Epidermal melanocyte (primary cell): ENCODE results near the gene TMIGD2.

Experiments
- DNase-seq: peaks from one replicate; pipeline ENCODE4 v3.0.0; 2011; ENCODE audit warnings: low spot score; ENCODE audit not compliant: insufficient read length

Gene TMIGD2

DNA sequence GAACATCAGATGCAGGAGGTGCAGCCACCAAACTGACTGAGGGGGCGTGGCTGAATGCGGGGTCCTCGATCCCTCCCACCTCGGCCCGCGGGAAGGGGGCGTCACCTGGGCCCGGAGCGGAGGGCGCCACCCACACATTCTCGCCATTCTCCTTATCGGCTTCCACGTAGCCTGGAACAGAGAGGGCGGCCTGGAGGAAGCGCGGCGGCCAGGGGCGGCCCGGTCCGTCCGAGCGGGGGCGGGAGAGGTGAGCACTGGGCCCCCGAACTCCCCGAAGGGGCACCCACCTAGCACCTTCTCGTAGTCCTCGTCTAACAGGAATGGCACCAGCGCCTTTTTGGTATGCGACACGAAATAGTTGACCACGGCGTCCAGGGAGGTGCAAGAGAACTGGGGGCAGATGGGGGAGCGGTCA is 24.7 kb upstream of the TMIGD2 start:
- no peak for DNase-seq

GRCh38 chr19:4326215-4326836 is 24.1 kb upstream of the TMIGD2 start:
- DNase-seq: no peak

DNA sequence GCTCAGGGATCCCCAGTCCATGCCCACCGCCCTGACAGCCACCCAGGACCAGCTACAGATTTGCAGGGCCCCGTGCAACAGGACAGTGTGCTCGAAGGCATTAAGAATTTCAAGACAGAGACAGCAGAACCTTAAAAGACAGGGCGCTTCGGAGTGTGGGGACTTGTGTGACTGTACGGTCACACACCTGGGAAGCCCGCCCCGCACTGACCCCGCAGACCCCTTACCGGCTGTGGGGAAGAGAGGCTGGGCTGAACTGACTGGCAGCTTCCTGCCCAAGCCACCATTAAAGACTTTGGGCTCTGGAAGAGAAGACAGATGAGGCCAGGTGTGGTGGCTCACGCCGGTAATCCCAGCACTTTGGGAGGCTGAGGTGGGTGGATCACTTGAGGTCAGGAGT is 22.0 kb upstream of the TMIGD2 start:
- DNase-seq: no peak

DNA sequence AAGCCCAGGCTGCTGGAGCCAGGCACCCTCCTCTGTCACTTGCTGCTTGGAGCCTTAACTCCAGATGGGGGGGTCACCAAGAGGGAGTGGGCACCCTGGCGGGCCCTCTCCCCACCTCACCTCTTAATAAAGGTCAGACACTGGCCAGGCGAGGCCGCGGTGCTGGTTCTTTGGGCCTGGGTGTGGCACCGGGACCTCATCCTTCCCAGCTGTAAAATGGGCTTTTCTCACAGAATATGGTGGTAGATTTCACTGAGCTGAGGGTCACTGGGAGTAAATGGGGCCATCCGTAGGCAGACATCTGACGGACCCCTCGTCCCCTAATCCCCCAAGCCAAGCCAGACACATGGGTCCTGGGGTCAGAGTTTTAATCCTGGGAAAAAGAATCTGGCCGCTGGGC is 21.5 kb upstream of the TMIGD2 start:
- no peak for DNase-seq

- DNase-seq: no peak
These were observed 20.9 kb upstream of the TMIGD2 start for GRCh38 chr19:4322942-4323665.

- no peak for DNase-seq
These were observed 18.2 kb upstream of the TMIGD2 start for GRCh38 chr19:4320419-4320818.

DNA sequence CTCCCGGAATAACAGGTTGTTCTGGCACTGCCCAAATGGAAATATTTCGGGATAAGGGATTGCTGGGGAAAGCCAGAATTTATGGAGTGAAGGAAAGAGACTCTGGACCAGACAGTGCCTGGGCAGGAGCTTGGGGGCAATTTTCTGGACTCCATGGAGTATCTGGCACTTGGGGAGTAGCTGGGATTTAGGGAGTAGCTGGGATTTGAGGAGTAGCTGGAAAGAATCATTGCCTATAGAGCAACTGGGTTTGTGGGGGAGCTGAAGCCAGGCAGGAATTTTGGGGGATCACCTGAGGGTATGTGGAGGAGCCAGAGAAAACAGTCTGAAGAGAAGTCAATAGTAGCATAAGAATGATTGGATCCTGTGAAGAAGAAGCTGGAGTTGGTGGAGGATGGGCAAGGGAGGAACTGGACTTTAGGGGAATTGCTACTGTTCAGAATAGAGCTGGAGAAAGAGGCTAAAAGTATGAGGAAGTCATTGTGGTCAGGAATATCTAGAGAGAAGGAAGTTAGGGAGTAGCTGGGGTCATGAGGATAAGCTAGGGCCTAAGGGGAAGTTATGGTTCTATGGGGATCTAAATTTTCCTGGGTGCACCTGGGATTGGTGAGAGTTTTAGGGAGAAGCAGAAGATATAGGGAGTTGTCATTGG is 17.0 kb upstream of the TMIGD2 start:
- no peak for DNase-seq

GRCh38 chr19:4318460-4318859 is 16.3 kb upstream of the TMIGD2 start:
- no peak for DNase-seq

GRCh38 chr19:4316956-4317355 is 14.8 kb upstream of the TMIGD2 start:
- no peak for DNase-seq

DNA sequence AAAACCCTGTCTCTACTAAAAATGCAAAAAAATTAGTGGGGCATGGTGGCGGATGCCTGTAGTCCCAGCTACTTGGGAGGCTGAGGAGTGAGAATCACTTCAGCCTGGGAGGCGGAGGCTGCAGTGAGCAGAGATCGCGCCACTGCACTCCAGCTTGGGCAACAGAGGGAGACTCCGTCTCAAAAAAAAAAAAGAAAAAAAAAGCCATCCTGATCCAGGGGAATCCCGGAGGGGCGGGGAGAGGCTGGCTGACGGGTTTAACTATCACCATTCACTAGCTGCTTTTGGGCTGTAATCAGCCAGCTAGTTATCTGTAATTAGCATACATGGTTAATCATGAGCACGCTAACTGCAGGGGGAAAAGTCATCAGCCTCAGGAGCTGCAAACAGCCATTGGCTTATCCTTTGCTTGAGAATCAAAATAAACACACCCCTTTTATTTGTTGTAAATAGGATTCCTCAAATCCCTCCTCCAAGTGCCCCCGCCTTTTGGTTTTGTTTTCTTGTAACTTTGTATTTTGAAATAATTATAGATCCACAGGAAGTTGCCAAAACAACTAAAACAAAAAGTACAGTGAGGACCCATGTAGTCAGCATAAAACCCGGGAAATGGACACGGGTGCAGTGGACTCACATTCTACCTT is 11.8 kb upstream of the TMIGD2 start:
- no peak for DNase-seq

- no peak for DNase-seq
These were observed 8.3 kb upstream of the TMIGD2 start for GRCh38 chr19:4310247-4311121.

DNA sequence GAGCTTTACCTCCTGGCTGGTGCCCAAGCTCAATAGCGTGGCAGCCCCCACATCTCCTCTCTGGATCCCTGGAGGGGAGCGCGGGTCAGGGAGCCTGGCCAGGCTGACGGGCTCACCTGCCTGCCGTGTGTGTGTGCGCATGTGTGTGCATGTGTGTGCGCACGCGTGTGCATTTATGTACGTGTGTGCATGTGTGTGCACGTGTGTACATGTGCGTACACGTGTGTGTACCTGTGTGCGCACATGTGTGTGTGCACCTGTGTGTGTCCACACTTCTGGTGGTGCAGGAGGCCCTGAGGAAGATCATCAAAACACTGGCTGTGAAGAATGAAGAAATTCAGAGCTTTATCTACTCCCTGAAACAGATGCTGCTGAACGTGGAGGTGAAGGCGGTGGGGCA is 3.5 kb upstream of the TMIGD2 start:
- no peak for DNase-seq

DNA sequence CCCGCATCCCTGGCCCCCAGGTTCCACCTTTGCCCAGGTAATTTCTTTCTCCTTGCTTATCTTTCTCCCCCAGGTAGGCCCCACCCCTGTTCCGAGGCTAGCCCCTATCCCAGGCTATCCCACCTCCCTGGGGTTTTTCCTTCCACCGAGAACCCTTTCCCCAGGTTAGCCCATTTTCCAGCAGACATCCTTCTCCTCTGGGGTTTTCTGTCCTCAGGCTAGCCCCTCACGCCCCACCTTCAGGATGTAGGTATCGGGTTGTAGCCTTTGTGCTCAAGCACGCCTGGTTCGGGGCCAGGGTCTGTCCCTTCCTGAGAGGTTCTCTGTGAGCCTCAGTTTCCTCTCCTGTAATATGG is 3.0 kb upstream of the TMIGD2 start:
- DNase-seq: no peak

GRCh38 chr19:4304538-4305256 is 2.5 kb upstream of the TMIGD2 start, which contains the start of gene FSD1:
TSS of gene FSD1 (plus strand) at chr19:4304598. CDS start at chr19:4304747, 149 bp downstream.
- peak; percentile 87 for DNase-seq

DNA sequence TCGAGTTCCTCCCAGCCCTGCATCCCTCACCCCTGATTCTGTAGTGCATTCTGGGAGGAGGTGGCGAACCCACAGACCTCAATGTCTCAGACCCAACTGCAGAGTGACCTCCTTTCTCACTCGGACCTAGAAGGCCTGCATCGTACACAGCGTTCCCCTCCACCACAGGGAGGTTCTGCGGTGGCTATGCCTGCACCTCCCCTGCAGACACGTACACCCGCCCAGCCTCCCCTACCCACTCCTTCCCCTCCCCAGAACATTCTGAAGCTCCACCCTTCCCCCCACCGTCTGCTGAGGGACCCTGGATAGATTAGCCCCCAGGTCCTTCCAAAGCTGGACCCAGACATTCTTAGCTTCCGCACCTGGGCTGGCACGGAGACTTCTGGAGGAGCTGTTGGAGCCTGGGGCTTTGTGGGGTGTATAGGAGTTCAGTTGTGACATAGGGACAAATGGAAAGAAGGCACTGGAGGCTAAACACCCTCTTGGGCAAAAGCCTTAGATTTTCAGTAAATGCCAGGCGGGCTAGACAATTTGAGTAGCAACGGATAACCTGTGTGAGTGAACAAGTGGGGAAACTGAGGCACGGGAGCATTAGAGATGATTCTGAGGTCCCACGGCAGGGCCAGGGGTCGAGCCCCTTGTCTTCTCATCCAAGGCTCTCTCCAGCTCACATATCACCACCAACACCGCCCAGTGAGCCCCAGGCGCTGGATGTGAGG is 1.8 kb upstream of the TMIGD2 start:
- DNase-seq: no peak

DNA sequence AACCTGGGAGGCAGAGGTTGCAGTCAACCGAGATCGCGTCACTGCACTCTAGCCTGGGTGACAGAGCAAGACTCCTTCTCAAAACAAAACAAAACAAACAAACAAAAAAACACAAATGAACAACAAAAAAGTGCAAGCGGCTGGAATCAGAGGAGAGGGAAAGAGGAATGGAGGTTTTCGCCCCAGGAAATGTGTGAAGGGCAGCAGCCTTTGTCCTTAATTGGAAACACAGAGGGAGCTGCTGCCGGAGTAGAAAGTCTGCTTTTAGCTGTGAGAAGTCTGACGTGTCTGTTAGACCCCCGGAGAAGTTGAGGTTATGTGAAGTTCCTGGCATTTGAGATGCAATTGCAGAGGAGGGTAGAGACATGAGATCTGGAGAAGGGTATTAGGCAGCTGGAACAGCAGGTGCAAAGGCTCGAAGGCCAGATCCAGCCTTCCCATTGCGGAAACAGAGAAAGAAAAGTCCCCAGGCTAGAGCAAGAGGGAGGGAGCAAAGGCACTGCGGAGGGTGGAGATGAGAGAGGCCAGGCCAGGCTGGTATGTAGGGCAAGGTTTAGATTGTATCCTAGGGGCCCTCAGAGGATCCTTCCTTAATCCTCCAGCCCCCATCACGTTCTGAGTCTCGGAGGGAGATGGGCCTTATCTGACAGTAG is 473 bp downstream of the TMIGD2 start:
- DNase-seq: no peak

DNA sequence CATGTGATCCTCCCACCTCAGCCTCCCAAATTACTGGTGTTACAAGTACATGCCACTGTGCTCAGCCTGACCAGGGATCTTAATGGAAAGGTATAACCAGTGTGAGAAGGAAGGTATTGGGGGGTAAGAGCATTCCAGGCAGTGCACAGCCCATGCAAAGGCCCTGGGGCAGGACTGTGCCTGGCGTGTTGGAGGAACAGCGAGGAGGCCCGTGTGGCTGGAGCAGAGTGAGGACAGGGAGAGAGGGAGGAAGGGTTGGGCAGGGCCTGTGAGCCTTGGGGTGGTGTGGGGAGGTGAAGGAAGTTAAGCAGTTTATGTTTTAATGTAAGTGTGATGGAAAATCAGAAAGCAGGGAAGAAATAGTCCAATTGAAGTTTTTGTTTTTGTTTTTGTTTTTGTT is 1.6 kb downstream of the TMIGD2 start:
- no peak for DNase-seq

GRCh38 chr19:4298810-4299550 is 3.2 kb downstream of the TMIGD2 start:
- DNase-seq: no peak
